Panc1 (cell line): ENCODE measurements around the gene NWD2.

ENCODE experiments used
- POLR2AphosphoS5 ChIP-seq: IDR thresholded peaks from 2 replicates; pipeline ENCODE4 v1.6.1; 2012; ENCODE audit warnings: mild to moderate bottlenecking, low read depth, low read length, moderate library complexity
- SIN3A ChIP-seq: IDR thresholded peaks from 2 replicates; pipeline ENCODE4 v1.6.1; 2012; ENCODE audit warnings: low read depth, mild to moderate bottlenecking, low read length, moderate library complexity, borderline replicate concordance; ENCODE audit not compliant: insufficient read depth
- TCF7L2 ChIP-seq: IDR thresholded peaks from 2 replicates; pipeline ENCODE4 v1.6.1; 2011; ENCODE audit warnings: mild to moderate bottlenecking, low read depth, low read length, inconsistent platforms
- TF ChIP-seq, protein P1 (sequence below): fragments of 450-650 bp; IDR thresholded peaks from 2 replicates; pipeline ENCODE4 v1.5.1; 2017; ENCODE audit warnings: mild to moderate bottlenecking
- TF ChIP-seq, protein P2 (sequence below), 2 experiments: IDR thresholded peaks; 2 replicates each; pipeline ENCODE4 v1.6.1; 2011 to 2012; ENCODE audit warnings: low read depth in 2 of 2, control low read depth in 1 of 2, low read length in 1 of 2, mild to moderate bottlenecking in 1 of 2, moderate library complexity in 1 of 2; ENCODE audit not compliant: insufficient read depth in 1 of 2

DNA sequence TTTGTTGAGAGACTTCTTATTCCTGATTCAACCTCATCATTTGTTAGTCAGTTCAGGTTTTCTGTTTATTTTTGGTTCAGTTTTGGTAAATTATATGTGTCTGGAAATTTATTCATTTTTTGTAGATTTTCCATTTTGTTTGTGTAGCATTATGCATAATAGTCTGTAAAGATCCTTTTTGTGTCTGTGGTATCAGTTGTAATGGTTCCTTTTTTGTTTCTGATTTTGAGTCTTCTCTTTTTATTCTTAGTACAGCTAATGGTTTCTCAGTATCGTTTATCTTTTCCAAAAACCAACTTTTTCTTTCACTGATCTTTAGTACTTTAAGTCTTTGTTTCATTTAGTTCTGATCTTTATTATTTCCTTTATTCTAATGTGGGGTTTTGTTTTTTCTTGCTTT, 61.4 kb downstream of the NWD2 start:
- TF ChIP-seq, protein P1, sequence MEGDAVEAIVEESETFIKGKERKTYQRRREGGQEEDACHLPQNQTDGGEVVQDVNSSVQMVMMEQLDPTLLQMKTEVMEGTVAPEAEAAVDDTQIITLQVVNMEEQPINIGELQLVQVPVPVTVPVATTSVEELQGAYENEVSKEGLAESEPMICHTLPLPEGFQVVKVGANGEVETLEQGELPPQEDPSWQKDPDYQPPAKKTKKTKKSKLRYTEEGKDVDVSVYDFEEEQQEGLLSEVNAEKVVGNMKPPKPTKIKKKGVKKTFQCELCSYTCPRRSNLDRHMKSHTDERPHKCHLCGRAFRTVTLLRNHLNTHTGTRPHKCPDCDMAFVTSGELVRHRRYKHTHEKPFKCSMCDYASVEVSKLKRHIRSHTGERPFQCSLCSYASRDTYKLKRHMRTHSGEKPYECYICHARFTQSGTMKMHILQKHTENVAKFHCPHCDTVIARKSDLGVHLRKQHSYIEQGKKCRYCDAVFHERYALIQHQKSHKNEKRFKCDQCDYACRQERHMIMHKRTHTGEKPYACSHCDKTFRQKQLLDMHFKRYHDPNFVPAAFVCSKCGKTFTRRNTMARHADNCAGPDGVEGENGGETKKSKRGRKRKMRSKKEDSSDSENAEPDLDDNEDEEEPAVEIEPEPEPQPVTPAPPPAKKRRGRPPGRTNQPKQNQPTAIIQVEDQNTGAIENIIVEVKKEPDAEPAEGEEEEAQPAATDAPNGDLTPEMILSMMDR = no peak
- TF ChIP-seq, protein P2, sequence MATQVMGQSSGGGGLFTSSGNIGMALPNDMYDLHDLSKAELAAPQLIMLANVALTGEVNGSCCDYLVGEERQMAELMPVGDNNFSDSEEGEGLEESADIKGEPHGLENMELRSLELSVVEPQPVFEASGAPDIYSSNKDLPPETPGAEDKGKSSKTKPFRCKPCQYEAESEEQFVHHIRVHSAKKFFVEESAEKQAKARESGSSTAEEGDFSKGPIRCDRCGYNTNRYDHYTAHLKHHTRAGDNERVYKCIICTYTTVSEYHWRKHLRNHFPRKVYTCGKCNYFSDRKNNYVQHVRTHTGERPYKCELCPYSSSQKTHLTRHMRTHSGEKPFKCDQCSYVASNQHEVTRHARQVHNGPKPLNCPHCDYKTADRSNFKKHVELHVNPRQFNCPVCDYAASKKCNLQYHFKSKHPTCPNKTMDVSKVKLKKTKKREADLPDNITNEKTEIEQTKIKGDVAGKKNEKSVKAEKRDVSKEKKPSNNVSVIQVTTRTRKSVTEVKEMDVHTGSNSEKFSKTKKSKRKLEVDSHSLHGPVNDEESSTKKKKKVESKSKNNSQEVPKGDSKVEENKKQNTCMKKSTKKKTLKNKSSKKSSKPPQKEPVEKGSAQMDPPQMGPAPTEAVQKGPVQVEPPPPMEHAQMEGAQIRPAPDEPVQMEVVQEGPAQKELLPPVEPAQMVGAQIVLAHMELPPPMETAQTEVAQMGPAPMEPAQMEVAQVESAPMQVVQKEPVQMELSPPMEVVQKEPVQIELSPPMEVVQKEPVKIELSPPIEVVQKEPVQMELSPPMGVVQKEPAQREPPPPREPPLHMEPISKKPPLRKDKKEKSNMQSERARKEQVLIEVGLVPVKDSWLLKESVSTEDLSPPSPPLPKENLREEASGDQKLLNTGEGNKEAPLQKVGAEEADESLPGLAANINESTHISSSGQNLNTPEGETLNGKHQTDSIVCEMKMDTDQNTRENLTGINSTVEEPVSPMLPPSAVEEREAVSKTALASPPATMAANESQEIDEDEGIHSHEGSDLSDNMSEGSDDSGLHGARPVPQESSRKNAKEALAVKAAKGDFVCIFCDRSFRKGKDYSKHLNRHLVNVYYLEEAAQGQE (IDR thresholded peaks at IDR 0.05; ENCODE audit: insufficient read depth in 1 of 2, low read depth in 2 of 2, low read length in 1 of 2) = no peak
- no peak for TF ChIP-seq SIN3A
- no peak for TF ChIP-seq POLR2AphosphoS5
- TF ChIP-seq TCF7L2 = no peak
